ENCODE results near the gene GLIPR2.

GRCh38 chr9:36194326-36195000 is 57.9 kb downstream of the GLIPR2 start:
- TF ChIP-seq CTCF (IDR thresholded peaks at IDR 0.05) (no peak), POLR2A (IDR thresholded peaks at IDR 0.05) (no peak)

Data from ovary (tissue), 3 donors.